C1 segment of cervical spinal cord (tissue), 14 donors: ENCODE results near the gene G0S2.

Experiments used
- DNase-seq, 14 donors: peaks; one replicate each; lab custom pipeline; 2025; lab: John Stamatoyannopoulos, UW

G0S2 gene

GRCh38 chr1:209674957-209675564 is at the start of gene G0S2:
TSS of gene G0S2 (plus strand) at chr1:209675412. CDS start at chr1:209675685, 273 bp downstream.
- DNase-seq: peak in 10 of 14 donors; percentile 33 to 73 (median 53)

- DNase-seq: peak in 1 of 14 donors; percentile 11
These were observed 49.4 kb upstream of the G0S2 start for GRCh38 chr1:209625791-209626285.

- peak in 1 of 14 donors; percentile 11 for DNase-seq
These were observed 48.7 kb upstream of the G0S2 start for GRCh38 chr1:209626346-209627026.

- DNase-seq: peak in 1 of 14 donors; percentile 13
These were observed 48.0 kb upstream of the G0S2 start for GRCh38 chr1:209627027-209627731.

GRCh38 chr1:209627732-209628196 is 47.4 kb upstream of the G0S2 start:
- peak in 13 of 14 donors; percentile 4 to 81 (median 55) for DNase-seq

- DNase-seq: peak in 1 of 14 donors; percentile 11
These were observed 46.5 kb upstream of the G0S2 start for GRCh38 chr1:209628618-209629299.

GRCh38 chr1:209629621-209630382 is 45.4 kb upstream of the G0S2 start:
- DNase-seq: peak in 5 of 14 donors; percentile 26 to 49 (median 34)

- peak in 4 of 14 donors; percentile 34 to 47 (median 42) for DNase-seq
These were observed 44.6 kb upstream of the G0S2 start for GRCh38 chr1:209630383-209631225.

GRCh38 chr1:209633335-209633997 is 41.7 kb upstream of the G0S2 start:
- no peak for DNase-seq

- no peak for DNase-seq
These were observed 41.0 kb upstream of the G0S2 start for GRCh38 chr1:209634005-209634737.

- DNase-seq: no peak
These were observed 39.4 kb upstream of the G0S2 start for GRCh38 chr1:209635850-209636249.

- DNase-seq: peak in 12 of 14 donors; percentile 20 to 89 (median 74)
These were observed 33.4 kb upstream of the G0S2 start for GRCh38 chr1:209641832-209642172.

- peak in 2 of 14 donors; percentile 23 to 25 for DNase-seq
These were observed 32.4 kb upstream of the G0S2 start for GRCh38 chr1:209642816-209643215.

- peak in 13 of 14 donors; percentile 18 to 85 (median 69) for DNase-seq
These were observed 31.8 kb upstream of the G0S2 start for GRCh38 chr1:209643285-209644020.

GRCh38 chr1:209645574-209646452 is 29.4 kb upstream of the G0S2 start:
- DNase-seq: no peak

- no peak for DNase-seq
These were observed 28.7 kb upstream of the G0S2 start for GRCh38 chr1:209646558-209646957.

- no peak for DNase-seq
These were observed 28.1 kb upstream of the G0S2 start for GRCh38 chr1:209647156-209647555.
